Measurements from ENCODE around the gene TMEM187. TPM values are rescaled to one million over a fixed set of nuclear protein-coding genes. Genes with fewer than 3 reads are reported as not detected.
A peak's percentile ranks its signal among the peaks of the same experiment; 100 is the strongest.

TMEM187 gene
- total RNA-seq, 4 donors from 2014 or later, result 3.6 to 6.9 (median 6.1) TPM

GRCh38 chrX:153981231-153981630, 8.7 kb downstream of the TMEM187 start:
- no peak for DNase-seq (ENCODE audit: extremely low spot score)
- peak overlapping the region in 2 of 4 donors; percentile 22 to 27 for H3K27ac ChIP-seq (replicated peaks in 1 of 4)
- no peak overlapping the region for H3K4me3 ChIP-seq
- 88% methylated on average over 7 of the region's 7 CpGs for WGBS
- peaks cover 4 to 10% (median 8%) of the 10 kb centered on the region in 4 donors for H3K4me1 ChIP-seq
- TF ChIP-seq POLR2AphosphoS5 (IDR thresholded peaks at IDR 0.05), result no peak
- no peak for TF ChIP-seq EP300 (IDR thresholded peaks at IDR 0.05)
- no peak for TF ChIP-seq POLR2A (IDR thresholded peaks at IDR 0.05; ENCODE audit: low read depth)
- TF ChIP-seq CTCF (IDR thresholded peaks at IDR 0.05), result no peak
- no peaks in the 10 kb centered on the region for H3K27me3 ChIP-seq
- peaks cover 0 to 3% (median 2%) of the 10 kb centered on the region in 4 donors for H3K36me3 ChIP-seq
- H3K9me3 ChIP-seq, result no peaks in the 10 kb centered on the region
- intact Hi-C loops (cut with DNase I), result no loop called here

GRCh38 chrX:153981771-153982533, 9.4 kb downstream of the TMEM187 start:
- H3K27ac ChIP-seq (replicated peaks in 1 of 4), result peak overlapping the region in 2 of 4 donors; percentile 22 to 27

GRCh38 chrX:153983321-153983801, 10.8 kb downstream of the TMEM187 start:
- H3K27ac ChIP-seq (replicated peaks in 1 of 4), result no peak overlapping the region
- TF ChIP-seq EP300 (IDR thresholded peaks at IDR 0.05) (no peak), POLR2A (IDR thresholded peaks at IDR 0.05; ENCODE audit: low read depth) (no peak), POLR2AphosphoS5 (IDR thresholded peaks at IDR 0.05) (no peak), CTCF (IDR thresholded peaks at IDR 0.05) (no peak)
- 70% methylated on average over 6 of the region's 12 CpGs for WGBS

More at GRCh38 chrX:153981771-153982533, 9.4 kb downstream of the TMEM187 start:
- Histone ChIP-seq H3K9me3 (no peaks in the 10 kb centered on the region), H3K36me3 (peaks cover 0 to 3% (median 2%) of the 10 kb centered on the region in 4 donors), H3K4me3 (no peak overlapping the region), H3K4me1 (peaks cover 4 to 10% (median 8%) of the 10 kb centered on the region in 4 donors), H3K27me3 (no peaks in the 10 kb centered on the region)
- no peak for DNase-seq (ENCODE audit: extremely low spot score)
- no peak for TF ChIP-seq CTCF (IDR thresholded peaks at IDR 0.05)
- intact Hi-C loops (cut with DNase I), result no loop called here
- 88% methylated on average over 23 of the region's 52 CpGs for WGBS

GRCh38 chrX:153984351-153985178, 12.0 kb downstream of the TMEM187 start:
- DNase-seq (ENCODE audit: extremely low spot score), result no peak
- TF ChIP-seq CTCF (IDR thresholded peaks at IDR 0.05) (no peak), POLR2A (IDR thresholded peaks at IDR 0.05; ENCODE audit: low read depth) (no peak), EP300 (IDR thresholded peaks at IDR 0.05) (no peak), POLR2AphosphoS5 (IDR thresholded peaks at IDR 0.05) (no peak)
- intact Hi-C loops (cut with DNase I), result no loop called here
- peaks cover 4 to 10% (median 8%) of the 10 kb centered on the region in 4 donors for H3K4me1 ChIP-seq
- H3K36me3 ChIP-seq, result peaks cover 0 to 3% (median 2%) of the 10 kb centered on the region in 4 donors
- 82% methylated on average over 19 of the region's 20 CpGs for WGBS
- no peaks in the 10 kb centered on the region for H3K9me3 ChIP-seq
- H3K27me3 ChIP-seq, result no peaks in the 10 kb centered on the region
- H3K4me3 ChIP-seq, result no peak overlapping the region
- peak overlapping the region in 2 of 4 donors; percentile 75 for H3K27ac ChIP-seq (replicated peaks in 1 of 4)

More at GRCh38 chrX:153983321-153983801, 10.8 kb downstream of the TMEM187 start:
- no peaks in the 10 kb centered on the region for H3K9me3 ChIP-seq
- peaks cover 4 to 10% (median 8%) of the 10 kb centered on the region in 4 donors for H3K4me1 ChIP-seq
- no peak for DNase-seq (ENCODE audit: extremely low spot score)
- H3K36me3 ChIP-seq, result peaks cover 0 to 3% (median 2%) of the 10 kb centered on the region in 4 donors
- intact Hi-C loops (cut with DNase I), result no loop called here
- H3K4me3 ChIP-seq, result no peak overlapping the region
- no peaks in the 10 kb centered on the region for H3K27me3 ChIP-seq
